OCI-LY1 (cell line): ENCODE measurements around the gene DIAPH2.

Source experiments
- H2AFZ ChIP-seq: fragments of 200-600 bp; sonication (generic), shearing (Covaris generic); 2 replicates; pipeline ENCODE4 v1.6.0; 2014; ENCODE audit warnings: antibody characterized with exemption, mild to moderate bottlenecking, low read length
- H3F3A ChIP-seq: fragments of 200-600 bp; sonication (generic), shearing (Covaris generic); 2 replicates; pipeline ENCODE4 v1.6.0; 2014; ENCODE audit warnings: mild to moderate bottlenecking, antibody characterized with exemption, low read length, moderate library complexity; ENCODE audit not compliant: insufficient read depth
- H3K27ac ChIP-seq: fragments of 200-600 bp; sonication (generic); 2 replicates; pipeline ENCODE4 v1.5.1; 2014; ENCODE audit warnings: low read length, mixed run types, mild to moderate bottlenecking, low read depth; ENCODE audit not compliant: poor library complexity, severe bottlenecking
- H3K27me3 ChIP-seq: fragments of 200-600 bp; sonication (generic); 2 replicates; pipeline ENCODE4 v1.6.0; 2014; ENCODE audit warnings: antibody characterized with exemption, mild to moderate bottlenecking, low read length, moderate library complexity; ENCODE audit not compliant: insufficient read depth
- H3K36me3 ChIP-seq: fragments of 200-600 bp; sonication (generic); 2 replicates; pipeline ENCODE4 v1.6.1; 2014; ENCODE audit warnings: mild to moderate bottlenecking, antibody characterized with exemption, low read length, moderate library complexity, mixed read lengths; ENCODE audit not compliant: insufficient read depth
- H3K4me1 ChIP-seq: fragments of 200-600 bp; sonication (generic); 2 replicates; pipeline ENCODE4 v1.5.1; 2014; ENCODE audit warnings: mild to moderate bottlenecking, low read length, moderate library complexity; ENCODE audit not compliant: insufficient read depth, severe bottlenecking
- H3K4me2 ChIP-seq: fragments of 200-600 bp; sonication (generic), shearing (Covaris generic); 2 replicates; pipeline ENCODE4 v1.6.1; 2014; ENCODE audit warnings: low read length
- H3K4me3 ChIP-seq: fragments of 200-600 bp; sonication (generic); 2 replicates; pipeline ENCODE4 v1.5.1; 2014; ENCODE audit warnings: low read length, low read depth, mild to moderate bottlenecking, mixed read lengths; ENCODE audit not compliant: poor library complexity, severe bottlenecking
- H3K79me2 ChIP-seq: fragments of 200-600 bp; shearing (Covaris generic); 2 replicates; pipeline ENCODE4 v1.6.1; 2016; ENCODE audit warnings: mixed run types, low read length, mixed read lengths; ENCODE audit not compliant: insufficient read depth
- H3K9ac ChIP-seq: fragments of 200-600 bp; sonication (generic), shearing (Covaris generic); 2 replicates; pipeline ENCODE4 v1.6.1; 2014; ENCODE audit warnings: mild to moderate bottlenecking, low read length, mixed read lengths
- H3K9me2 ChIP-seq: fragments of 200-600 bp; sonication (generic), shearing (Covaris generic); 2 replicates; pipeline ENCODE4 v1.6.1; 2014; ENCODE audit warnings: low read depth, mild to moderate bottlenecking, low read length, mixed read lengths
- H3K9me3 ChIP-seq: fragments of 200-600 bp; shearing (Covaris generic); 2 replicates; pipeline ENCODE4 v1.6.1; 2014; ENCODE audit warnings: low read length, mixed read lengths
- H4K20me1 ChIP-seq: fragments of 200-600 bp; sonication (generic), shearing (Covaris generic); 2 replicates; pipeline ENCODE4 v1.6.0; 2016; ENCODE audit warnings: mild to moderate bottlenecking, low read length; ENCODE audit not compliant: insufficient read depth
- CTCF ChIP-seq: fragments of 200-600 bp; sonication (generic), shearing (Covaris generic); IDR thresholded peaks from 2 replicates; pipeline ENCODE4 v1.5.1; 2017; ENCODE audit warnings: mild to moderate bottlenecking, antibody characterized with exemption, low read length, moderate library complexity, mixed read lengths
- EZH2 ChIP-seq: fragments of 200-600 bp; sonication (generic), shearing (Covaris generic); IDR thresholded peaks from 2 replicates; pipeline ENCODE4 v1.8.0; 2017; ENCODE audit warnings: borderline replicate concordance, mixed run types, mild to moderate bottlenecking, antibody characterized with exemption, low read length, moderate library complexity, mixed read lengths

DIAPH2 gene

DNA sequence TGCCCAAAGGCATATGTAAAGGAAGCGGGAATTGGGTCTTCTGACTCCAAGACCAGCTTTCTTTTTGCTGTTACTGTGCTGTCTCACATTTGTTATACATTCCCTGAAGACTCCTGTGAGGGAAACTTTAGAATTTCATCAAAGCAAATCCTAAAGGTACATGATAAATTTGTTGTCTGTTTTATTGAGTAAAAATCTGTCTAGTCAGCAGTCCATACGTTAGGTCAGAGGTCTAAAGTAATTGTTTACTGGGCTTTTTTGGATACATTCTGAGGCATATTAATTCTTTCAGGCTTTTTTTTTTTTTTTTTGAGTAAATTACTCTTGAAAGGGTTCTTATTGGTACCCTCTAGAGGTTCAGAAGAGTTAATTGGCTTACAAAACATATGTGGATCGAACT, 546.3 kb downstream of the DIAPH2 start:
- Histone ChIP-seq H3K4me3 (no peak overlapping the region), H3K27me3 (no peaks in the 10 kb centered on the region)
- TF ChIP-seq EZH2 (no peak), CTCF (no peak)

GRCh38 chrX:97234471-97235081, 549.9 kb downstream of the DIAPH2 start:
- H3K9me2 ChIP-seq: no peaks in the 10 kb centered on the region
- H3K9me3 ChIP-seq: no peaks in the 10 kb centered on the region
- no peaks in the 10 kb centered on the region for H3K79me2 ChIP-seq
- no peaks in the 10 kb centered on the region for H3K27me3 ChIP-seq
- H3F3A ChIP-seq: no peaks in the 10 kb centered on the region
- no peaks in the 10 kb centered on the region for H3K36me3 ChIP-seq
- H2AFZ ChIP-seq: no peak overlapping the region
- H3K27ac ChIP-seq: no peak overlapping the region
- no peak overlapping the region for H3K9ac ChIP-seq
- H3K4me1 ChIP-seq: no peaks in the 10 kb centered on the region
- H3K4me3 ChIP-seq: no peak overlapping the region
- TF ChIP-seq EZH2 (no peak), CTCF (no peak)
- no peak overlapping the region for H3K4me2 ChIP-seq
- no peaks in the 10 kb centered on the region for H4K20me1 ChIP-seq

More for the DNA sequence above, 546.3 kb downstream of the DIAPH2 start:
- H3K9ac ChIP-seq: no peak overlapping the region
- no peaks in the 10 kb centered on the region for H3K9me2 ChIP-seq
- no peak overlapping the region for H2AFZ ChIP-seq
- H3K4me2 ChIP-seq: no peak overlapping the region
- no peaks in the 10 kb centered on the region for H3F3A ChIP-seq
- H4K20me1 ChIP-seq: no peaks in the 10 kb centered on the region
- no peak overlapping the region for H3K27ac ChIP-seq
- no peaks in the 10 kb centered on the region for H3K36me3 ChIP-seq
- H3K79me2 ChIP-seq: no peaks in the 10 kb centered on the region
- H3K9me3 ChIP-seq: no peaks in the 10 kb centered on the region
- peaks cover 7% of the 10 kb centered on the region for H3K4me1 ChIP-seq

DNA sequence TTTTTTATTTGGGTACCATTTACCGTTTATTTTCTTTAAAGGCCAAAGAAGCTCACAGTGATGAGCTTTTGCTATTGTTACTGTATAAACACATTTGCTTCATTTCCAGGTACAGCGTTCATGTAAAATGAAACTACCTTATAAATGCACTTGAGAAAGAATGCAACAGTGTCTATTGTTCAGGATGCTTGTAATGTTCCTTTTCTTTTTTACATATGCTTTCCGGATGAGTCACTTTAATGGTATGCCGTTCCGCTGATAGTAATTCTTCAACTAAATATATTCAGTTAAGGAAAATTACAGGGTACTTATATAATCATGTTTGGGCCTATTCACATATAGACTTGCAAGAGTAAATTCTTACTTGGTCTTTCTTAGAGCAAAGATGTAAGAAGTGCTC, 554.0 kb downstream of the DIAPH2 start:
- Histone ChIP-seq H4K20me1 (no peaks in the 10 kb centered on the region), H3K9me3 (no peaks in the 10 kb centered on the region), H3K4me1 (no peaks in the 10 kb centered on the region), H3K27ac (no peak overlapping the region), H3K79me2 (no peaks in the 10 kb centered on the region), H3K36me3 (no peaks in the 10 kb centered on the region), H3K9ac (no peak overlapping the region), H3K9me2 (no peaks in the 10 kb centered on the region), H3K4me3 (no peak overlapping the region), H3K27me3 (no peaks in the 10 kb centered on the region), H3F3A (no peaks in the 10 kb centered on the region), H3K4me2 (no peak overlapping the region), H2AFZ (no peak overlapping the region)
- TF ChIP-seq EZH2: no peak
- no peak for TF ChIP-seq CTCF
